GM18951 (cell line): ENCODE measurements around the gene UCN2.
"Not testable (repeated sequence)": the region's sequence is repeated elsewhere in the genome, so short reads cannot be mapped to it uniquely, and the experiment has no call there.

Experiments used
- POLR2A ChIP-seq: IDR thresholded peaks from 4 replicates; pipeline ENCODE4 v1.6.1; 2011; ENCODE audit warnings: mild to moderate bottlenecking; ENCODE audit not compliant: insufficient read length, insufficient read depth; ENCODE audit errors: extremely low read depth
- in situ Hi-C: fragments of 300-500 bp; cut with MboI; formaldehyde crosslinking; loops from one replicate; pipeline ENCODE4 v1.12.0; 2022; ENCODE audit warnings: low sequenced_read_pairs, mixed read lengths, inconsistent platforms; ENCODE audit not compliant: unreplicated experiment

The UCN2 gene

DNA sequence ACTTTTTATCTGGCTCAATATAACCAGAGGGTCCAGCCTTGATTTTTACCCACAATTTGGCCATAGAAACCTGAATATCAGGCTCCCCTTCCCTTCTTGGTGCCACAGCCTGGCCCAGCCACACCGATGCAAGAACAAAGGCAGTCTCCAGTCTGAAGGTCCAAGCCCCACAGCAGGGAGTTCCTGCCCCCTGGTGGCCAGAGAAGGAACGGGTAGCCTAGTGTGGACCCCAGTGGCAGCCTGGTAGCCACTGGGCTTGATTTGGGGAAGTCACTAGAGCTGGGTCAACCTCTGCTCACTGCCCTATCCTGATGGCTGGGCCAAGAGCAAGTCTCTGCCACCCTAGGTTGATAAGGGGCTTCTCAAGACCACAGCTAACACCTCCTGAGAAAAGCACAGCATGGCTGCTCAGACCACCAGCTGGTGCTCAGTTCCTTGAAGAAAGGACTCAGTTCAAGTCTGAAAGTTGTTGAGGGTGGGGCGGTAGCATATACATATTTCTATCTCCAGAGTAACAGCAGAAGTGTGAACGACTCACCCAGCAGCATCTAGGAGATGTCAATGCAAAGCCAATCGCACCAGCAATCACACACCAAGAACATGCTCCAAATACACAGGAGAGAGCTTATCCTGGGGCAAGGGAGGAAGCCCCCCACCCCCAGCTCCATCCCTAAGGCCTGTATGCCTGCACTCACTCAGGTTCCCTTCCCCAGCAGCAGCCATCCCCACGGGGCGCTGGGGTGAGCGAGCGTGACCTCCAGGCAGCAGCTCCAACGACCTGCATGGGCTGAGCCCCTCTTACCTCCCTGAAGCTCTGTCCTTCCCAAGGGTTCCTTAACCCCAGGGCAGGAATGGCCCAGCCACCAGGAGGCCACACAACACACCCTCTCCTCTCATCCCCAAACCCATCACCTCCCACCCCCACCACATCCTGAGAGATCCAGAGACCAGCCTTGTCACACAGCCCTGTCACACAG lies 14.6 kb downstream of the UCN2 start:
- TF ChIP-seq POLR2A, result no peak

DNA sequence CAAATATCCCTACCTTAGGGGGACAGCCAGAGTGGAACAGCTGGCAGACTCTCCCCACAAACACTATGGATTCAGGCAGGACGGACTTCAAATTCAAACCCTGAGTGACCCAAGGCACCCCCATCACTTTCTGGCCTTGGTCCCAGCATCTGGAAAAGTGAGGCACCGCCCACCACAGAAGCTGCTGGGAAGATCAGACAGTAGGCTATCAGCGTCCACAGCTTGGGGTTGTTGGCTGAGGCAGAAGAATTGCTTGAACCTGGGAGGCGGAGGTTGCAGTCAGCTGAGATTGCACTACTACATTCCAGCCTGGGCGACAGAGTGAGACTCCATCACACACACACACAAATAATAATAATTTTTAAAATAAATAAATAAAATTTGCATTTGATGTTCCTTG lies 15.5 kb downstream of the UCN2 start:
- TF ChIP-seq POLR2A, result no peak
- in situ Hi-C loops, result no loop called here

More for the DNA sequence above, 14.6 kb downstream of the UCN2 start:
- in situ Hi-C loops, result no loop called here

DNA sequence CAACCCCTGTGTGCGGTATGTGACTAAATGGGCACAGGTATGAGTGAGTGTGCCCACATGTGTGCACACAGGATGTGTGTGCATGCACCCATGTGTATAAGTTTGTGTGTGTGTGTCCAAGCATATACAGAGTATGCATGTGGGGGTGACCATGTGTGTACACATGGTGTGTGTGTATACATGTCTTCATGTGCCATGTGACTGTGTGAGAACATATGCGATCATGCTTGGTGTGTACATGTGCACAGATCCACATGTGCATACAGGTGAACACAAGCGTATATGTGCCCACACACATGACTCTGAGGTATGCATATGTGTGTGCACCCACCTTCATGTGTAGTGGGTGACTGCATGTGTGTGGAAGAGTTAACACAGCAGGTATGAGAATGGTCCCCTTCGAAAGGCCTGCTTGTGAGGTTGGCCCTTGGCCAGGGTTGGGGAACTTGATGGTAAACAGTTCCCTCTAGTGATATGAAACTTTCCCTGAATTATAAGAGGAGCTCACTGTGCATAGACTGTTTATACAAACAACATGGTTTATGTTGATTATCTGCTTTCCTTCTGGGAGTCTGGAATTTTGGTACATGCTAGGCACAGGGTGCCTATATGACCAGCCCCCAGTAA lies 17.3 kb downstream of the UCN2 start:
- in situ Hi-C loops, result no loop called here
- TF ChIP-seq POLR2A, result no peak

DNA sequence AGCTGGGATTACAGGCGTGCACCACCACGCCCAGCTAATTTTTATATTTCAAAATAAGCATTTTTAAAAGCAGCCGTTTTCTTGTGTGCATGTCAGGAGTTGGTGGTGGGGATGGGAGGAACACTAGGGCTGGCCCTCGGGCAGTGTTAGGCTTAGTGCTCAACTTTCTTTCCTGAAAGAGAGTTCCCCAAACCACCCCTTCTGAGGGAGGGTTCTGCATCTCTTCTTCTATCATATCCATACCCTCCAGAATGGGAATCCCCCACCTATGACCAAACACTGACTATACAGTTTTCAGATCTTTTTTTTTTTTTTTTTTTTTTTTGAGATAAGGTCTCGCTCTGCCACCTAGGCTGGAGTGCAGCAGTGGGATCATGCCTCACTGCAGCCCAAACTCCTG lies 19.4 kb downstream of the UCN2 start:
- TF ChIP-seq POLR2A, result no peak
- in situ Hi-C loops, result no loop called here

DNA sequence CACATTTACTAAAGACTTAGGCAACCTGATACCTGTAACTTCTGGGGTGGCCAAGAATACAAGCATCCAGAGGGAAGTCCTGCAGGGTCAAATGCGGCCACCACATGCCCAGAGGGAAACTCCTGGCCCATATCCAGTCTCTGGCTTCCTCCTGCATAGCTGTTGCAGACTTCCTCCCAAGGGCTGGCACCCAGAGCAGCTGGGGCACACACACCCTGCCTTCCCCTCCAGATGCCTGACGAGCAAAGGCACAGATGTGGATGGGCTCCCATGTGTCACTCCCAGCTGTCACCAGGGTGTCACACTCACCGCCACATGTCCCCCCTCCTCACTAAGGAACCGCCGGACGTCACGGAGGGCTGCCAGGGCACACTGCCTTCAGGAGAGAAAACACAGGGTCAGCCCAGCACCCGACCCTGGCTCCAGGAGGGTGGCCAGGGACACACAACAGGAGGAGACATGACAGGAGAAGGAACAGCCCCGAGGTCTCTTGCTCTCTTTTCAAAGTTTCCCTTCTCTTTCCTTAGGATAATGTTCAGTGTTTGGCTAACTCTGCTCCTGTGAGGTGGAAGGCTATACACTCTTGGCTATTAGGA lies 20.2 kb downstream of the UCN2 start:
- in situ Hi-C loops, result no loop called here
- TF ChIP-seq POLR2A, result no peak

DNA sequence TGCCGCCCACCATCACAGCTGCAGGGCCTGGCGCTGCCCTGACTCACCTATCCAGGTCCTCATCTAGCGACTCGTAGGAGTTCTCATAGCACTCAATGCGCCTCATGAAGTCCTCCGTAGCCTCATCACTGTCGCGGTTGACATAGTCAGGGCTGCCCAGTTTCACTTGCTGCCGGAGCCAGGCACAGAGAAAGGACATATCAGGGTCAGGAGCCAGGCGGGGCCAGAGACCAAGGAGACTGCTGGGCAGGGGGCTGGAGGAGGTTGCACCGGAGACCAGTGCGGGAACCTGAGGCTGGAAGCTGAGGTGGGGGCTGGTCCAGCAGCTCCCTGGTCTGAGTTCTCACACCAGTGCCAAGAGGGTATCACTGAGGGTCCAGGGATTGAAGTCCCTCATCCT lies 25.1 kb downstream of the UCN2 start:
- TF ChIP-seq POLR2A, result no peak
- in situ Hi-C loops, result no loop called here

DNA sequence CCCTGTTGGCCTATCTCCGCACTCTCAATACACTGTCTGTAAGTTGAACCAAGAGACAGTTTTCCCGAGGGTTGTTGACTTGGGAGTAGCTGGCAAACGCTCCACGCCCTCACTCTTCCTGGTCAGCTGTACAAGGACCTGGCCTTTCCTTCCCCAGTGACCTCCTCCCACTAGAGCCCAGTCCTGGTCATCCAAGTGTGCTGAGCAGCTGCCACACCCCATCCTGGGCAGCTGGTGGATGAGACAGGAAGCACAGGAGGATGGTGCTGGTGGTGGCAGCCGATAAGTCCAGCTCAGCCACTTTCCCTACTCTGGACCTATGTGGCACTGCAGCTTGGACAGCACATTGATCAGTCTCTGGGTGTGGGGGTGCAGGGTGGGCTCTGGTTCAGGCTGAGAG lies 26.8 kb downstream of the UCN2 start:
- no peak for TF ChIP-seq POLR2A
- in situ Hi-C loops, result no loop called here

DNA sequence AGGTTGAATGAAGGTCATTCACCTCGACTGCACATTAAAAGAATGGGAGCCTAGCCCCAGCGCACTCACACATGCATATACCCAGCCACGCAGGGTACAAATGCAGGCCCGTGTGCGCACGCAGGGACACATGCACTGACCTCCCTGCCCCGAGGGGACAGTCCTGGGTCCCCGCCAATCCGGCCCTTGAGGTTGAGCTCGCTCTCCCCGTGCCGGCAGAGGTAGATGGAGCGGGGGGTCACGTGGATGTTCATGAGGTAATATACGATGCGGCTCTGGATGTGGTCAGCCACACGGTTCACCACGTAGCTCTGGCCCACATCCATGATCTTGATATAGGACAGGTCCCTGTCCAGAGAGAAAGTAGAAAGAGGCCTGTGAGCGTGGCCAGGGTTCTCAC lies 27.5 kb downstream of the UCN2 start:
- in situ Hi-C loops, result no loop called here
- no peak for TF ChIP-seq POLR2A

DNA sequence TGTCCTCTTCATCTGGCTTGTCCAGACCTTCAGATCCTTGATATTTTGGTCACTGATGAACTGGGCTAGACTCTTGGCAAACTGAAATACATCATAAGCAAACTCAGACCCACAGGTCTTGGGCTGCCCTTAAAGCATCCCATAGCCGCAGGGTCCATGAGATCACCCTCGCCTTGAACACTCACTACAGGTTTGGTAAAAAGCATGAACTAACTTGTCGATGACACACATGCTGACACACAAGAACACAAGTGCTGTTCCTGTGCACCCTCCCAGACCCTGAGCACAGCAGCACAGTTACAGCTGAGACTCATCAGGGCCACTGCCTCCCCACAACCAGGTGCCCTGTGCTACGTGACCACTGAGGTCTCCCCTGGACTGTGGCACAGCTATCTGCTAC lies 28.0 kb downstream of the UCN2 start:
- no peak for TF ChIP-seq POLR2A
- in situ Hi-C loops, result no loop called here

DNA sequence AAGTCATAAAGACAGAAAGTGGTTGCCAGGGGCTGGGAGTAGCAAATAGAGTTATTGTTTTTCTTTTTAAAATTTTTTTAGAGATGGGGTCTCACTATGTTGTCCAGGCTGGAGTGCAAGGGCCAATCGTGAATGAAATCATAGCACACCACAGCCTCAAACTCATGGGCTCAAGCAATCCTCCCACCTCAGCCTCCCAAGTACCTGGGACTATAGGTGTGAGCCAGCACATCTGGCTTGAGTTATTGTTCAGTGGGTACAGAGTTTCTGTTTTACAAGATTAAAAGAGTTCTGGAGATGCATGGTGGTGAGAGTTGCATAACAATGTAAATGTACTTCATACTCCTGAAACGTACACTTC lies 30.6 kb downstream of the UCN2 start:
- in situ Hi-C loops, result no loop called here
- TF ChIP-seq POLR2A, result no peak

DNA sequence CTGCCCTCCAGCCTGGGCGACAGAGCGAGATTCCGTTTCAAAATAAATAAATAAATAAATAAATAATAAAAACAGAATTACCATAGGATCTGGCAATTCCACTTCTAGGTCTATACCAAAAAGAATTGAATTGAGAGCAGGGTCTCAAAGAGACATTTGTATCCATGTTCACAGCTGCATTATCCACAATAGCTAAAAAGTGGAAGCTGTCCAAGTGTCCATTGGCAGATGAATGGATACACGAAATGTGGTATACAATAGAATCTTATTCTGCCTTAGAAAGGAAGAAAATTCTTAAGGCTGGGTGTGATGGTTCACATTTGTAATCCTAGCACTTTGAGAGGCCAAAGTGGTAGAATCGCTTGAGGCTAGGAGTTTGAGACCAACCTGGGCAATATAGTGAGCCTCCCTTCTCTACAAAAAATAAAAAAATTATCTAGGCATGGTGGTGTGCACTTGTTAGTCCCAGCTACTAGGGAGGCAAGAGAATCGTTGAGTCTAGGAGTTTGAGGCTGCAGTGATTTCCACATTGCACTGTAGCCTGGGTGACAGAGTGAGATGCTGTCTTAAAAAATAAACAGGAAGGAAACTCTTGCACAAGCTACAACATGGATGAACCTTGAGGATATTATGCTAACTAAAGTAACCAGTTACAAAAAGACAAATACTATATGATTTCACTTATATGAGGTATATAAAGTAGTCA lies 31.2 kb downstream of the UCN2 start:
- in situ Hi-C loops, result no loop called here
- no peak for TF ChIP-seq POLR2A

DNA sequence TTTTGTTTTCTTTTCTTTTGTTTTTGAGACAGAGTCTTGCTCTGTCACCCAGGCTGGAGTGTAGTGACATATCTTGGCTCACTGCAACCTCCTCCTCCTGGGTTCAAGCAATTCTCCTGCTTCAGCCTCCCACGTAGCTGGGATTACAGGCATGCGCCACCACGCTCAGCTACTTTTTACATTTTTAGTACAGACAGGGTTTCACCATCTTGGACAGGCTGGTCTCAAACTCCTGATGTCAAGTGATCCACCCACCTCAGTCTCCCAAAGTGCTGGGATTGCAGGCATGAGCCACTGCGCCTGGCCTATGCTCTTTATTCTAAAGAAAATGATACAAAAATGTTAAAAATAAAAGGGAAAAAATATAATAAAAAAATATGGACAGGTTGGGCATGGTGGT lies 32.9 kb downstream of the UCN2 start:
- in situ Hi-C loops, result not testable (repeated sequence)

DNA sequence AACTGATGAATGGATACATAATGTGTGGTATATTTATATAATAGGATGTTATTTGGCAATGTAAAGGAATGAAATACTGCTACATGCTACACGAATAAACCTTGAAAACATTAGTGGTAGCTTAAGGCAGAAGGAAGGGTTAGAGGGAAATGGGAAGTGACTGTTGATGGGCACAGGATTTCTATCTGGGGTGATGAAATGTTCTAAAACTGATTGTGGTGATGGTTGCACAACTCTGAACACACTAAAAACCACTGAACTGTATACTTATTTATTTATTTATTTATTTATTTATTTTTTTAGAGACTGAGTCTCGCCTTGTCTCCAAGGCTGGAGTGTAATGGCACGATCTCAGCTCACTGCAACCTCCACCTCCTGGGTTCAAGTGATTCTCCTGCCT lies 34.8 kb downstream of the UCN2 start:
- in situ Hi-C loops, result no loop called here

More for the DNA sequence above, 34.8 kb downstream of the UCN2 start:
- no peak for TF ChIP-seq POLR2A
